HG03558 (cell line): ENCODE measurements around the gene ATG4A.
A peak's percentile ranks its signal among the peaks of the same experiment; 100 is the strongest.

Experiments used
- ATAC-seq: cut with Tn5 transposase; IDR thresholded peaks from one replicate; pipeline ENCODE4 v1.9.1; 2021; ENCODE audit warnings: moderate number of reproducible peaks; ENCODE audit not compliant: unreplicated experiment; ENCODE audit errors: extremely low read depth

Gene ATG4A, protein sequence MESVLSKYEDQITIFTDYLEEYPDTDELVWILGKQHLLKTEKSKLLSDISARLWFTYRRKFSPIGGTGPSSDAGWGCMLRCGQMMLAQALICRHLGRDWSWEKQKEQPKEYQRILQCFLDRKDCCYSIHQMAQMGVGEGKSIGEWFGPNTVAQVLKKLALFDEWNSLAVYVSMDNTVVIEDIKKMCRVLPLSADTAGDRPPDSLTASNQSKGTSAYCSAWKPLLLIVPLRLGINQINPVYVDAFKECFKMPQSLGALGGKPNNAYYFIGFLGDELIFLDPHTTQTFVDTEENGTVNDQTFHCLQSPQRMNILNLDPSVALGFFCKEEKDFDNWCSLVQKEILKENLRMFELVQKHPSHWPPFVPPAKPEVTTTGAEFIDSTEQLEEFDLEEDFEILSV

DNA sequence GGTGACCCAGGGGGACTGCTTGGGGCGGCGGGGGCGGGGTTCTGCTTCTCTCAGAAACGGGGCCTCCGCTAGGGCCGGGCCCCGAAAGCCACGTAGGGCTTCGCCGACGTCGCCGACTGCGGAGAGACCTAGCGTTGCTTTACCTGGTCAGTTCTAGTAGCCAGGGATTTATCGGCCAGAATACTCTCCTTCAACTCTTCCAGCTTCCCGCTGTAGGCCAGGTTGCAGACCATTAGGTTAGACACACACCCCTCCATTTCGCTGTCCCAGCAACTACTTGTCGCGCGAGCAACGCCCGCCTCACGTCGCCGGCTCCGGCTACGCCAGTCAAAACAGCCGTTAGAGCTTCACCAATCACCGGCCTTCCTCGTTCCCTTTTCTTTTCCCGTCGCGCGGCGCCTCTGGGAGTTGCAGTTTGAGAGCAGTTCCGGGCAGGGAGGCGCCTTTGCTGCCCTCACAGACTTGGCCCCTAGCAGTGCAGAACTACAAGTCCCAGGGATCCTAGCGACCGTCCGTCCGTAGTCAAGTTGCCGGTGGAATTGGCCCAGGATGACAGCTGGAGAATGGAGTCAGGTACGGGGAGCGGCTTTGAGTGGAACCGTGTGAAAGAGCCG is at the start of gene ATG4A, which contains the start of gene PSMD10:
Gene ATG4A (plus strand): TSS at position 515 of the 614 bp plus-strand sequence. CDS start 49 bp downstream, at position 564.
Gene PSMD10 (minus strand): TSS at position 279 of the 614 bp plus-strand sequence. CDS start 22 bp downstream, at position 257.
- peak; percentile 93 for ATAC-seq

- no peak for ATAC-seq
These were observed 46.9 kb upstream of the ATG4A start, which contains the start of gene VSIG1 for GRCh38 chrX:108044554-108045256. Gene VSIG1 (plus strand): TSS chrX:108045065. CDS start chrX:108045131, 66 bp downstream.

- ATAC-seq = no peak
These were observed 41.9 kb upstream of the ATG4A start for GRCh38 chrX:108049649-108050048.

DNA sequence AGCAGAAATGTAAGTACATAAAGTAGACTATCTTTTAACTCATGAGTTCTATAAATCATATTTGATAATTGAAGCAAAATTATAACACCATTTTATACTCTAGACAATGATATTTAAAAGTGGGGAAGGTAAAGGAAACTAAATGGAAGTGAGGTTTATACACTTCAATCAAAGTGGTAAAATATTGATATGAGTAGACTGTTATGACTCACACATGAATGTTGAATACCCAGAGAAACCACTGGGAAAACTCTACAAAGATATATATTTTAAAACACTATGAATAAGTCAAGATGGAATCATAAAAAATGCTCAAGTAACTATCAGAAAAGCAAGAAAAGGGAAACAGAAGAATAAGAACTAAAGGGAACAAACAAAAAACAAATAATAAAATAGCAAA is 38.4 kb upstream of the ATG4A start:
- no peak for ATAC-seq

DNA sequence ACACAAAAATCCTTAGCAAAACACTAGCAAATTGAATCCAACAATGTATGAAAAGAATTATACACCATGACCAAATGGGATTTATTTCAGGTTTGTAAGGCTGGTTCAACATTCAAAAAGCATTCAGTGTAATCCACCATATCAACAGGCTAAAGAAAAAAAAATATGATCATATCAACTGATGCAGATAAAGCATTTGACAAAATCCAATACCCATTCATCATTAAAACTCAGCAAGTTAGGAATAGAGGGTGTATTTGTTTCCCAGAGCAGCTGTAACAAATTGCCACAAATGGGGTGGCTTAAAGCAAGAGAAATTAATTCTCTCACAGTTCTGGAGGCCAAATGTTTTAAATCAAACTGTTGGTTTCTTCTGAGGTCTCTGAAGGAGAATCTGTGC is 36.0 kb upstream of the ATG4A start:
- no peak for ATAC-seq

GRCh38 chrX:108059801-108060200 is 31.8 kb upstream of the ATG4A start:
- no peak for ATAC-seq

GRCh38 chrX:108064001-108064400 is 27.6 kb upstream of the ATG4A start:
- ATAC-seq = no peak

DNA sequence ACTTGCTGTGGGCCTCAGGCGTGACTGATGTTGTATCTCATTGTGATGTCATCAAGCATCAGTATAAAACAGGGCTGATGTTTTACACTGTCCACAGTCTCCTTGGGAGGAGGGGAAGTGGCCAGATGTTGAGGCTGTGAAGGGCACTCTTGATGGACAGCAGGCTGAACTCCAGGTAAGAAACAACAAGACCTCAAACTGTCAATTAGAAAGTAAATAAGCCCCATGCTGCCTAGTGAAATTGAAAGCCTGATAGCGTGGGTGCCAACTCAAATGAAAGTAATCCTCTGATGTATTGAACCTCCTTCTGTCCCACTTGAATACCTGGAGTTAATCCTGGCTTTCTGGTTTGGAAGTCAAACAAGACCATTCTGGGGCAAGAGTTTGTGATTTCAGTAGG is 27.0 kb upstream of the ATG4A start:
- ATAC-seq = no peak

GRCh38 chrX:108068121-108068520 is 23.5 kb upstream of the ATG4A start:
- no peak for ATAC-seq

GRCh38 chrX:108070891-108071290 is 20.7 kb upstream of the ATG4A start:
- no peak for ATAC-seq

DNA sequence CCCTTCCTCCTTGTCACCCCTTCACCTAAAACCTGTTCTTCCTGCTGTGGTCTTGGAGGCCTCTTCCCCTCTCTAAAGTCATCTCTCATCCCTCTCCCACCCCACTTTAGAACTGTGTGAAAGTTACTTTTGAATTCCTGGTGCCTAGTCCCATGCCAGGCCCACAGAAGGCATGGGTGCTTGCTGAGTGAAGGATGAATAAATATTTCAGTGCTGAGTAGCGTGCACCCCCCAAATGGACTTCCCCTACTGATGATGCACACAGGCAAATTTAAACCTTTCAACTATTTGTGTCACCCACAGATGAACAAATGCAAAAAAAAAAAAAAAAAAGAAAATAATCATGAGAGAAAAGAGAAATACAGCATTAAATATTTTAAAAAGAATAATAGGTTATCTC is 20.0 kb upstream of the ATG4A start:
- ATAC-seq = no peak

GRCh38 chrX:108072746-108073145 is 18.8 kb upstream of the ATG4A start:
- no peak for ATAC-seq

DNA sequence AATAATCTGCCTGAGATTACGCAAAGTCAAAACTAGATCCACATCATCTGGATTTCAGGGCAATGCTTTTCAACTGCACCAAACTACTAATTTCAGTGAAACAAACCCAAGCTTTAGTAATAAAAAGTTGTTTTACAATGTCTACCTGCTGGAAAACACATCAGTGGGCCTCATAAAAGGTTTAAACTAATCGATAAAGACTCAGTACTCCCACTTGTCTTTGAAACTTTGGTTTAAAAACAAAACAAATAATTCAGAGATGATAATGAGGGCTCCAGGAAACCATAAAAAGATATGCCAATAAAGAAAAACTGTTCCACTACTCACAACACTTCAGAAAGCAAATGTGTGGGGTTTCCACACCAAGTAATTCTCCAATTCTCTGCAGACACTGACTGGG is 10.5 kb upstream of the ATG4A start:
- no peak for ATAC-seq

DNA sequence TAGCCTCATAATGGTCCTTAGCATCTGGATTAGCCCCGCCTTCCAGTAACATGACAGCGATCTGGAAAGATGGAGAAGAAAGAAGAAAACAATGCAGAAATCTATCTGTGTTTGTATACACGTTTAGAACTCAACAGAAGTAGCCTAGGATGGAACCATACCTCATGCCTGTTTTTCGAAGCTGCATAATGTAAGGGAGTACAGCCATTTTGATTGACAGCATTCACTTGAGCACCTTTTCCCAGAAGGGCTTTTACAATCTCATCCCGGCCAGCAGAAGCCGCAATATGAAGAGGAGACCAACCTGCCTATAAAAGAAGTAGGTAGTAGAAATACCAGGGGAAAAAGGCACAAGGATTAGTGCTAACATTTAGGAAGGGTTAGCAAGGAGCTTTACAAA is 3.8 kb upstream of the ATG4A start:
- ATAC-seq = no peak

GRCh38 chrX:108088511-108088910 is 3.1 kb upstream of the ATG4A start:
- ATAC-seq = no peak

- no peak for ATAC-seq
These were observed 901 bp upstream of the ATG4A start for GRCh38 chrX:108090491-108091263.

DNA sequence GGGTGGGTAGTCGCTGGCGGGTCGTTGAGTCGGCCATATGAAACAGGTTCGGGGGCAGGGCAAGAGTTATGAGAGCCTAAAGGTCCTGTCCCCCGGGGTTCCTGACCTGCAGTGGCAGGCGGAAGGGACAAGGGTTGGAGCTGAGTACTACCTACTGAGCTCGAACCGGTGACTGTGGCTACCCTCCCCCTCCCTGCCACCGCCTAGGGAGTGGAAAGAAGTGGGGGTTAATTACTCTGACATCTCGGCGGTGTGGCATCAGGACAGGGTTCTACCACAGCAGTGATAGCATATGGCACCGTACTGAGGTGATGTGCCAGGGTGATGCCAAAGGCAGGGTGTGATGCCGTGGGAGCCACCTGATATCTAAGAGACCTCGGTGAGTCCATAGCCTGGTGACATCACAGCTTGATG is 307 bp downstream of the ATG4A start:
- peak; percentile 17 for ATAC-seq

GRCh38 chrX:108097380-108097779 is 5.8 kb downstream of the ATG4A start:
- ATAC-seq = no peak

DNA sequence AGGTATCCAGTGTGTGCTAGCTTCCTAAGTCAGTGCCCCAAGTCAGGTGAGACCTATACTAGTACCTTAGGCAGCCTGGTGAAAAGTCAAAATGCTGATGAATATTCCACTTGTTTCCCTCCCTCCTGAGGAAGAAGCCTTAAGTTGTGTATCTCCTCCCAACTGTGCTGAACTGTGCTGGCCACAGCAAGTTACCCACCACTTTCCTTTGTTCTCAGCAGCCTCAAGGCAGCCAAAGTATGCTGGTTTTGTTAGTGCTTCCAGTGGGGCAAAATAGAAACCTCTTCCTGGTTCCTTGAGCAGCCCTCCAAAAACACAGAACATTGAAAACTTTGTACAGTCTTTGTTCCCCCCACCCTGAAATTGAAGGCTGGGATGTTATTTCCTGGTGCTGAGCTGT is 13.9 kb downstream of the ATG4A start:
- no peak for ATAC-seq

- no peak for ATAC-seq
These were observed 23.0 kb downstream of the ATG4A start for GRCh38 chrX:108114541-108114940.
